SK-N-SH treated with all-trans-retinoic acid at 6 μM for 48 hours (cell line): Measurements from ENCODE around the gene DCST2.

Source experiments
- ATAC-seq: fragments of 200-7000 bp; cut with Tn5 transposase; 3 replicates; pipeline ENCODE4 v1.9.1; 2020; ENCODE audit warnings: mild to moderate bottlenecking, moderate library complexity
- CREB5 ChIP-seq: fragments of 250-450 bp; sonication (Bioruptor Pico); IDR thresholded peaks from 2 replicates; pipeline ENCODE4 v1.5.1; 2020; ENCODE audit warnings: low read depth, mild to moderate bottlenecking, moderate library complexity
- CSDC2 ChIP-seq: fragments of 250-450 bp; sonication (Bioruptor Pico); IDR thresholded peaks from 2 replicates; pipeline ENCODE4 v1.5.0; 2020; ENCODE audit warnings: mild to moderate bottlenecking, moderate library complexity
- CSRNP3 ChIP-seq: fragments of 250-450 bp; sonication (Bioruptor Pico); IDR thresholded peaks from 2 replicates; pipeline ENCODE4 v1.5.1; 2021; ENCODE audit warnings: mild to moderate bottlenecking, moderate library complexity
- ESRRG ChIP-seq: fragments of 250-450 bp; sonication (Bioruptor Pico); IDR thresholded peaks from 2 replicates; pipeline ENCODE4 v1.6.1; 2021; ENCODE audit warnings: mild to moderate bottlenecking
- OSR1 ChIP-seq: fragments of 250-450 bp; sonication (Bioruptor Pico); IDR thresholded peaks from 2 replicates; pipeline ENCODE4 v1.8.0; 2022; ENCODE audit warnings: moderate library complexity, mild to moderate bottlenecking, inconsistent platforms
- PATZ1 ChIP-seq: fragments of 250-450 bp; sonication (Bioruptor Pico); IDR thresholded peaks from 2 replicates; pipeline ENCODE4 v1.8.0; 2020; ENCODE audit warnings: mild to moderate bottlenecking, moderate library complexity, borderline replicate concordance
- POU6F1 ChIP-seq: fragments of 250-450 bp; sonication (Bioruptor Pico); IDR thresholded peaks from 2 replicates; pipeline ENCODE4 v1.8.0; 2021; ENCODE audit warnings: low read depth, mild to moderate bottlenecking, moderate library complexity, borderline replicate concordance
- PPARA ChIP-seq: fragments of 250-450 bp; sonication (Bioruptor Pico); IDR thresholded peaks from 2 replicates; pipeline ENCODE4 v1.5.0; 2020; ENCODE audit warnings: mild to moderate bottlenecking, borderline replicate concordance
- RARB ChIP-seq: fragments of 250-450 bp; sonication (Bioruptor Pico); IDR thresholded peaks from 2 replicates; pipeline ENCODE4 v1.8.0; 2021; ENCODE audit warnings: mild to moderate bottlenecking, moderate library complexity
- TOX ChIP-seq: fragments of 250-450 bp; sonication (Bioruptor Pico); IDR thresholded peaks from 2 replicates; pipeline ENCODE4 v1.8.0; 2021; ENCODE audit warnings: mild to moderate bottlenecking, moderate library complexity, borderline replicate concordance
- TSHZ2 ChIP-seq: fragments of 250-450 bp; sonication (Bioruptor Pico); IDR thresholded peaks from 2 replicates; pipeline ENCODE4 v1.5.0; 2020; ENCODE audit warnings: mild to moderate bottlenecking, moderate library complexity
- ZC3H10 ChIP-seq: fragments of 250-450 bp; sonication (Bioruptor Pico); IDR thresholded peaks from 2 replicates; pipeline ENCODE4 v1.5.1; 2021; ENCODE audit warnings: mild to moderate bottlenecking, moderate library complexity
- ZFP3 ChIP-seq: fragments of 250-450 bp; sonication (Bioruptor Pico); IDR thresholded peaks from 2 replicates; pipeline ENCODE4 v1.5.0; 2020; ENCODE audit warnings: mild to moderate bottlenecking, moderate library complexity
- ZNF565 ChIP-seq: fragments of 450-650 bp; formaldehyde crosslinking; conservative IDR thresholded peaks from 2 replicates; pipeline ENCODE4 v1.5.0; 2020; ENCODE audit warnings: low read depth, mild to moderate bottlenecking, moderate library complexity
- ZNF70 ChIP-seq: fragments of 450-650 bp; formaldehyde crosslinking; IDR thresholded peaks from 2 replicates; pipeline ENCODE4 v1.5.0; 2020; ENCODE audit warnings: mild to moderate bottlenecking, moderate library complexity
- ZNF8 ChIP-seq: fragments of 450-650 bp; formaldehyde crosslinking; IDR thresholded peaks from 2 replicates; pipeline ENCODE4 v1.5.0; 2020; ENCODE audit warnings: mild to moderate bottlenecking, moderate library complexity

Gene DCST2

GRCh38 chr1:154972517-154973343 is 60.9 kb downstream of the DCST2 start:
- 0 out of 2 replicates have a peak, but pooled peaks have one; percentile 3 for TF ChIP-seq RARB (CRISPR knock-in tag)
- TF ChIP-seq TSHZ2 (CRISPR knock-in tag): no peak
- TF ChIP-seq ZFP3: no peak
- 0 out of 2 replicates have a peak, but pooled peaks have one; percentile 13 for TF ChIP-seq OSR1
- TF ChIP-seq ESRRG (CRISPR knock-in tag): no peak
- no peak for TF ChIP-seq PPARA (CRISPR knock-in tag)
- TF ChIP-seq TOX (CRISPR knock-in tag): peak; percentile 60; the same call in 1 of the 2 replicates
- no peak for TF ChIP-seq CSDC2 (CRISPR knock-in tag)
- TF ChIP-seq PATZ1 (CRISPR knock-in tag): no peak
- TF ChIP-seq ZC3H10 (CRISPR knock-in tag): peak; percentile 30; the same call in 1 of the 2 replicates
- no peak for TF ChIP-seq ZNF70
- TF ChIP-seq ZNF565 (CRISPR knock-in tag): no peak
- 0 out of 2 replicates have a peak, but pooled peaks have one; percentile 73 for TF ChIP-seq POU6F1 (CRISPR knock-in tag)
- peak; percentile 36 for ATAC-seq

GRCh38 chr1:154972213-154972516 is 61.4 kb downstream of the DCST2 start:
- ATAC-seq: no peak
- TF ChIP-seq ZNF8 (CRISPR knock-in tag) (no peak), TSHZ2 (CRISPR knock-in tag) (no peak), CSRNP3 (CRISPR knock-in tag) (no peak), PPARA (CRISPR knock-in tag) (no peak), CREB5 (CRISPR knock-in tag) (no peak), CSDC2 (CRISPR knock-in tag) (no peak)
- TF ChIP-seq, all 23 proteins: peak for 0
